Activated T-helper 1 cell treated with Interleukin-2 at 50 U/mL for 16 hours (primary cell): ENCODE results near the gene PDHX.
"Not testable (repeated sequence)": the region's sequence is repeated elsewhere in the genome, so short reads cannot be mapped to it uniquely, and the experiment has no call there.

ENCODE experiments used
- DNase-seq: peaks from one replicate; pipeline ENCODE4 v3.0.0-alpha.2; 2020; ENCODE audit warnings: low read depth

The PDHX gene

DNA sequence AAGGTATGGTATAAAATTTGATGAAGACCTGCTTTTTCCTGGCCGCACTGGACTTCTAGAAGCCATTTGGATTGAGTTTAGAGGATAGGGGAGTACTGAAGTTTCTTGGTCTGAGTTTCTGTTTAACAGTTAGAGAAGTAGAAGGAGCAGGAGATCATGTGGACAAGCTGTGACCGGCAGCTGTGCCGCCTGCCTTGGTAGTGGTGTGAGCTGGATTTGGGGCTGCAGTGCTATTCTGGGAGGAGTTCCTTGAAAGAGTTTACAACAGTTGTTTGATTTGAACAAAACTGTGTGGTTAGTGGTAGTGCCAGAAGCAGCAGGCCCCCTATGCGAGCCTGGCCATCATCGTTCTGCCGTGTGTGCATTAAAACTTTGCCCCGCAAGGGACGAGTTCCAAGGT is 105.2 kb downstream of the PDHX start:
- DNase-seq: no peak

DNA sequence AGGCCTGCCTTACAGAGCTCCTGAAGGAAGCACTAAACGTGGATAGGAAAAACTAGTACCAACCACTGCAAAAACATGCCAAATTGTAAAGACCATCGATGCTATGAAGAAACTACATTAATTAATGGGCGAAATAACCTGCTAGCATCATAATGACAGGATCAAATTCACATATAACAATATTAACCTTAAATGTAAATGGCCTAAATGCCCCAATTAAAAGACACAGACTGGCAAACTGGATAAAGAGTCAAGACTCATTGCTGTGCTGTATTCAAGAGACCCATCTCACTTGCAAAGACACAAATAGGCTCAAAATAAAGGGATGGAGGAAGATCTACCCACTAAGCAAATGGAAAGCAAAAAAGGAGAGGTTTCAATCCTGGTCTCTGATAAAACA is 107.5 kb downstream of the PDHX start:
- not testable (repeated sequence) for DNase-seq

DNA sequence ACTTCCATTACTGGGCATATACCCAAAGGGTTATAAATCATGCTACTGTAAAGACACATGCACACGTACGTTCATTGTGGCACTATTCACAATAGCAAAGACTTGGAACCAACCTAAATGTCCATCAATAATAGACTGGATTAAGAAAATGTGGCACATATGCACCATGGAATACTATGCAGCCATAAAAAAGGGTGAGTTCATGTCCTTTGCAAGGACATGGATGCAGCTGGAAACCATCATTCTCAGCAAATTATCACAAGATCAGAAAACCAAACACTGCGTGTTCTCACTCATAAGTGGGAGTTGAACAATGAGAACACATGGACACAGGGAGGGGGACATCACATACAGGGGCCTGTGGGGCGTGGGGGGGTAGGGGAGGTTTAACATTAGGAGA is 111.6 kb downstream of the PDHX start:
- DNase-seq: not testable (repeated sequence)

DNA sequence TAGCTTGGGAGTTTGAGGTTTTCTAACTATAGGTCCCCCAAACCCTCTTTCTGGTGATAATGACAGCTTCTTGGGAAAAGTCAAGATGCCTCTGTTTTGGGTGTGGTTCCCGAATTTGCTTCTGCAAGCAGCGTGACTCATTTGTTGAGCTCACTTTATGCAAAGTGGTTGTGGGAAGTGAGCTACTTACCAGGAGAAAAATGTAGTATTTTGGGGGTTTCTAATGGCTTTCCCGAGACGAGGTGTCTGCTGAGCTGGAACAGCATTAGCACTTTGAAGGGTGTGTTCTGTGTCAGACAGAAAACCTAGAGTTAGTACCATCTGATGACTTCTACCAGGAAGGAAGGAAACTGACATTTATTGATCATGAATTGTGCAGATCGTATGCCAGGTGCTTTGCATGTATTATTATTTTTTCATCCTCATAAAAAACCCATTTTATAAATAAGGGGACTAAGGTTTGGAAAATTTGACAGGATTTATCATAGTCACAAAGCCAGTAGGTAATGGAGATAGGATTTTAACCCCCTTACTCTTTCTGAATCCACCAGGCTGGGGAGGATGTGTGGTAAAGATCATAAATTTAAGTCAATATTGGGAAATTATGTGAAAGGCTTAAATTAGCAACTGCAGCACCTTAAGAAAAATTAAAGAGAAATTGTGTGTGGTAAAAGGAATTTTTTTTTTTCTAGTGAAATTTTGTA is 113.7 kb downstream of the PDHX start:
- no peak for DNase-seq

DNA sequence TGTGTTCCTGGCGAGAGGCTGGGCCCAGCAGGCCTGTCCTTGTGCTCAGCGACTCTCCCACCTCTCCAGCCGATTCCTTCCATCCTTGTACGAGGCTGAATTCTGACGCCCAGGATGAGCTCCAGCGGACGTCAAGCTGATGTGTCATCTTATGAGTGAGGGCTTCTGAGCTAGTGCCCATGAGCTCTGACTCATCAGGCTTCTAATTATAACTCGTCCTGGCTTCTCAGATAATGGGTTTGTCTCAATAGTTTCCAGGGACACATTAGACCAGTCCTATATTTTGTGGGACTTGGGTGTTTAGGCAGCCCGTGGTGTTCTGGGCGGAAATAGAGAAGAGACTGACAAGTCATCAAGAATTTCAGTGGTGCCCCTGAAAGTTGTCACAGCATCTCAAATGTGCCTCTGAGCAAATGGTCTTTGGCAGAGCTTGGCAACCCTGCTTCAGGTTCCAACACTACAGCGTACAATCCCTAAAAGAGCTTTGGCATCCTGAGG is 114.3 kb downstream of the PDHX start:
- no peak for DNase-seq

DNA sequence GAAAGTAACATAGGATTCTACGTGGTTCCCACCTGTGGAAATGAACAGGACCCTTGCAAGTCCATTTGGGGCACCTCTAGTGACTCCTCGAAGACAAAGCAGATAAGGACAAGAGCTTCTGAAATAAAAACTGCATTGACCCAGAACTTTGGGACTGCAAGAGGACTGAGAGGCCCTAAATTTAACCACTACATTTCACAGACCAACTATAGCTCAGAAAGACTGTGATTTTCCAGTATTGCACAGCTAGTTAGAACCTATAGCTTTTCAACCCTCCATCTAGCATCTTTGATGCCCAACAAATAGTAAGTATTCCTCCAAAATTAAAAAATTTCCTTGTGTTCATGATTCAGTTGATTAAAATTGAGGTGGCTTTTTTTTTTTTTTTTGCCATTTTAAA is 114.9 kb downstream of the PDHX start:
- no peak for DNase-seq

DNA sequence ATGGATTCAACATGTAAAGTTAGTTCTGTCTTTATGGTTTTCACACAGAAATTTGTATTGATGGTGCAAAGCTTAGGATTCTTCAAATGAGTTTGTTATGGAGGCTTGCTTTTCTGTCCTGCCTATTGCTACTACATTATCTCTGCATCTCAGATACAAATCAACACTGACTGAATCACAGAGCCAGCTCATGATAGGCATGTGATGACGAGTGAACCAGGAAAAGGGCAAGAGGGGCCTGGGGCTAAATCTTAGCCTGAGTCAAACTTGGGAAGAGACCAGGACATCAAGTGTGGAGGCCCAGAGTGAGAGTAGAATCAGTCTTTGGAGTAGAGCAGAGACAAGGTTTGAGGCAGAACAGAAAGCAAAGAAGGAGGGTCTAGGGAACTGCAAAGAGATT is 115.4 kb downstream of the PDHX start:
- DNase-seq: no peak

DNA sequence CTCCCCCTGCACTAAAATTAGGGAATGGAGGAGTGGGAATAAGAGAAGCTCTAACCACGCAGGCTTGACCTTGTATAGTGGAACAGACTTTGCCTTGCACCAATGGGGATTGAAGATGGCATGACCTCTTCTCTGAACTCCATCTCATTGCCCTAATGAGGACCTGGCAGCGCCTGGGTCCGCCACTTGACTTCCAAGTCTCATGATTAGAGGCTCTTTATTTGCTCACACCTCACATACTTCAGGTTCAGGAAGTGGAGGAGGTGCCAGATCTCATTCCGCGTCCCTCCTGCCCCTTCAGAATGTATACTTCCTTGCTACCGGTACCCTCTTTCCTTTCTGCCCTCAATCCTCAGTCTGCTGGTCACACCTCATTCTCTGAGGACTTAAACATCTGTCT is 116.6 kb downstream of the PDHX start:
- no peak for DNase-seq

DNA sequence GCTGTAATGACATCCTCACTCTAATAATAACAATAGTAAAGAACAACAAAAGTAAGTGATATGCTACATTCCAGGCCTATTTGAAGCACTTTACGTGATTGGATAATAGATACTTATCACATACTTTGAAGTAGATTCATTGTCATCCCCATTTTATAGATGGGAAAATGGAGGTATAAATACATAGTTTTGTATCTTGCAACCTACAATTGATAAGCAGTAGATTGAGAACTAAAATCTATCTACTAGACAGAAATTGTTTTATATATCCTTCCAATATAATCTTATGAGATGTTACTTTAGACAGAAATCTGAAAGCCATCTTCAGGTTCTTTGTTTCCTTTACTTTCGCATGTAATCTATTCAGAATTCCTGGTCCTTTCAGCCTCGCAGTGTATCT is 118.0 kb downstream of the PDHX start:
- no peak for DNase-seq

DNA sequence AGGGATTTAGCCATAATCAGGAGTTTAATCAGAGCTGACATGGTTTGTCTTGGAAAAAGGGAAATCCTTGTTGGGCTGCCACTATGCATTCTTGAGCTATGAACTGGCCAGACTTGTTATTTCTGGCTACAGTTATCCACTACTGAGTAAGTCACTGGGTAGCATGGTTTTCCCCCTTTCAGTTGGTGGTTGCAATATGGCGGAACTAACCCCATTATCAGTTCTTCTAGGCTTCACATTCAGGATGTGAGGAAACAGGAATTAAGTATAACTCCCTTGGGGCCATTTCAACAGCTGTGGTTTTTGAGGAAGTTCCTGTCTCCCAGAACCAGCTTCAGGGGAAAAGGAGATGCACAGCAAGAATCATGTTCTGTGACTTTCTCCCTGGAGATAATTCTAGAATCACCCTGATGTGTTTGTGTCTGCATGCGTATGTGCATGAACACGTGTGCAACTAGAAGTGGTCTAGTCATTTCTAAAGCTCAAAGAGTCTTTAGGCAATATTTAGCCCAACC is 119.5 kb downstream of the PDHX start:
- no peak for DNase-seq

DNA sequence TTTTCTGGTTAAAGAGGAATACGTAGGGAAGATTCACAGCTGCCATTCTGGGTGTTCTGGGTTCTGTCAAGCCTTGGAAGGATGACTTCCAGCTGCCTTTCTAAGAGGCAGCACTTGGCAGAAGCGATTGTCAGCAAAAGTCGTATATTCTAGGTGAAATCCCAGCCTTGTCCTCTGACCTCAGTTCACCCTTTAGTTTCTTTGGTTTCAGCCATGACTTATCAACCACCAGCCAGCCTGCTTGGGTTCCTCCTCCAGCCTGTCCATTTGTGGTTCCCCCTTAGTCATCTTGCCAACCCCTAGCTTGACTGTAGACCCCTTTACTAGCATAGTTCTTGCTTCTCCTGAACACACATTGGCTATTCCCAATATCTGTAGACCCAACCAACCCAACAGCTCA is 120.2 kb downstream of the PDHX start:
- DNase-seq: no peak

DNA sequence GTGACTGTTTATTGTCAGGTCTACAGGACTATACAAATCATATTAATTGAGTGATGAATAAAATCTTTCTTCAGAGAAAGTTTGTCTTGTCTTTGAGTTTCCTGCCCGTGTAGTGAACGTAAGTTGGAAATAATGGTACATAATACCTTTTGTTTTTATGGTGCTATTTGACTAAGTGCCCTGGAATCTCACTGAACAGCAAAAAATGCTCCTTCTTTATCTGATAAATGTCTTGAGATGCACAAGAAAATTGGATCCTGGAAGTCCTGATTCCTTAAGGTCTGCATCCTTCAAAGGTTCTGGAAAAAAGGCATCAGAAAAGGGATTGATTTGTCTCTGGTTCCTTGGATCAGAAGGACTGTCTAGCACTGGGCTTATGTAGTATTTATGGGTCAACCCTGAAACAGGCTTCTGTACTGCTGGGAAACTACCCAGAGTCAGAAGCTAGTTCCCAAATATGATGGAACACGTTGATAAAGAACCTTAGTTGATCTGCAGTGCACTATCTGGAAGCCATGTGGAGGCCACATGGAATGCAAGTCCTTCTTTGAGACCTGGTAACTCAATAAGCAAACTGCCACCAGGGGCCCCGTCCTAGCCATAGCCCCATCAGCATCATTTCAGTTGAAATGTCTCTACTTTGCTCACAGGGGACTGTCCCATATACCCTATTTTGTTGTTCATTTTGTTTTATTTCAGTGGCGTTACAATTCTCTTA is 122.0 kb downstream of the PDHX start:
- no peak for DNase-seq

DNA sequence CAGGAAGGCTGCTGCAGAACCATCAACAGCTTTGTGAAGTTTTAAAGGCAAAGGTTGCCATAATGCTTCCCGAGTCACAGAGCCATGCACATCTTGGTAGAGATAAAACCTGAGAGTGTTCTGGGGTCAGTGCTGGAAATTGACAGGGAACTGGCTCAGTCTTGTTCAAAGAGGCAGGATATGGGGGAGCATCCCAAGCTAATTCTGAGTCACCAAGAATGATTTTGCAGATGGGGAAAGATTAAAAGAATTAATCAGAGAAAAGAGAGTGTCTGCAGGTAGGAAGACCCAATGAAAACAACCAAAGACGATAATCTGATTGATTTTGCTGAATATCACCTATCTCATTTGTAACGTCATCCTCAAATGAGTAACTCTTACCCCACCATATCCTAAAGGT is 122.7 kb downstream of the PDHX start:
- no peak for DNase-seq

DNA sequence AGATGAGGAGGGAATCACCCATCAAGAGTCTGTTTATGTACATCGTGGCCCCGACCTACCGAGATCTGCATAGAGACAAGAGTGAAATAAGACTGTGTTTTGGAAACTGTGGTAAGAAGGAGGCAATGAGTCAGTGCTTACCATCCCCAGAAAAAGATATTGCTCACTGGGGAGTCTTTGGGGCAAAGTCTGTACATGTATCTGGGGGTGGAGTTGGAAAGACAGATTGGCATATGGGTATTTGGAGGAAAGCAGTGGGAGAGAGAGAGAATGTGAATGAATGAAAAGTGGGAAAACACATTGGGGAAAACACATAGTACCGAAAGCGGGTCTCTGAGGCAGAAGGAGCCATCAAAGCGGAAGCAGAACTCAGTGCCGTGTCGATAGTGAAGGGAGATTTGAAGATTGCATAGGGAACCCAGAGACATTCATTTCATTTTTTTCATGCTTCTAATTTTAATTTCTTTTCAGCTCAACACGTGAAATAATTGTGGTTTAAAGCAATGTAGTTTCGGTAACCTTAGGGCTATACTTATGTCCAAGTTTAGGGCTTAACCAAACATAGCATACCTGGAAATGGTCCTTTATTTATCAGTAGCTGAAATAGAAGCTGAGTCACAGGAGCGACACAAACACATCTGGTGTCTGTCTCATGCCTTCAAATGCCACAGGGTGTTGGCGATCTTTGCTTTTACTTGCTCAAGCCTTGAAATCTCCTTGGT is 124.0 kb downstream of the PDHX start:
- DNase-seq: peak; percentile 39

DNA sequence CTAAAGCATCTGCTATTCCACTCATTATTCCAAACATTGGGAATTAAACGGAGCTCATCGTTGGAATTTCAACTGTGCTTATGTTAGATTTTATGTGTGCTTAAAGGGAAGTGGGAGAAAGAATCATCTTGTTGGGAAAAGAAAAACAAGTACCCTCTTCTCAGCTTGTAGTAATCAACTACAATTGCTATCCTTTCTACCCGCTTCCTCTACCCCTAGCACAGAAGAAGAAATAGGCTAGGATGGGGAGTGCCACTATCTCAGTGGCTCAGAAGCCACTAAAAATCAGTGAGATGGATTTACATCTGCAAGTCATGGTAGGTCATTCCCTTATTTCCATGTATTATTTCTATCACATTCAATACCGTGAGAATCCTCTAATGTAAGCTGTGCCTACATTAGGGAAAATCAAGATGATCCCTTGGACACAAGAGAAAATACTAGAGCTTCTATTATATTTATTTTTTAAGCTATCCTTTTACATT is 124.7 kb downstream of the PDHX start:
- DNase-seq: no peak

DNA sequence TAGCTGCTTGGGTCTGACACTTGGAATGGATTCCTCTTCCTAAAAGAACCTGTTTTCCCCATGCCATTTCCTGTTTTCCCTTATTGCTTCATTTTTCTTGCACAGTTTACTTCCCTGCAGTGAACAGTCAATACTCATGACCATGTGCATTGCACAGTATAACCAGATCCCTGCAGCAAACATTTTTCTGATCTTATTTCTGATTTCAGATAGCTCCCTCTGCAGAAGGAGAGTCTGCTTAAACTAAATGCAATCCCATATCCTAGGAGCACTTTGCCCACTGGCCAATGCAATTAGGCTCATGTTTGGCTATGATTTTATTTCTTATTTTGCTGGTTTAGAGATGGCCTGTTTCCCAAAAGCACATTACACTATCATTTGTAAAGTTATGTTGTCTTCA is 125.8 kb downstream of the PDHX start:
- no peak for DNase-seq

DNA sequence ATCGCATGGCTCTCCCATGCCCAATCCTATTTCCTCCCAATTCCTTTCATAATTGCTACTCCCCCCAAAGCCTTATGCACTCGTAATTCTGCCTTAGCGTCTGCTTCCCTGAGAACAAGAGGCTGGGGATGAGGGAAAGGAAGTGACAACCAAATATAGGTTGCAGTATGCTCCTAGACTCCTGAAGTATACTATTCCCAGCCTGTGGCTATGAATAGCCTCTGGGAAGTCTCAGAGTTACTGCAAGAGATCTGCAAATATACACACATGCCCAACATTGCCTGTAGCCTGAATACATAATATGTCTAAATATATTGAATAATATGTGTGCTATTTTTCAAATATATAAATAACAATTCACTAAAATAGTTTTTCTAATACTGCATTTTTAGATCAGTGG is 126.5 kb downstream of the PDHX start:
- no peak for DNase-seq

DNA sequence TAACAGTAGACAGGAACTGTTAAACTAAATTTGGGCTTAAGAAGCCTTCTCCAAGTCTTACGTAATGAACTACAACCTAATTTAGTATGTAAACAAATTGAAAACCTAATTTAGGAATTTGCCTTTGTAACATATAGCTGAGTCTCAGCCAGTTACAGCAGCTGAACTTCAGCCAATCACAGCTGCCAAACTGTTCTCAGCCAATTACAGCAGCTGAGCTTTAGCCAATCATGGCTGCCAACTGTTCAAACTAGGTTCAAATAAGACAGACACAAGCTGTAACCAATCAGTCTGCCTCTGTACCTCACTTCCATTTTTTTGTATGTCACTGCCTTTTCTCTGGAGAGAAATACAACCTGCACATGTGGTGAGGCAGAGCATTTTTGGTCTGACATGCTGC is 127.5 kb downstream of the PDHX start:
- DNase-seq: no peak

DNA sequence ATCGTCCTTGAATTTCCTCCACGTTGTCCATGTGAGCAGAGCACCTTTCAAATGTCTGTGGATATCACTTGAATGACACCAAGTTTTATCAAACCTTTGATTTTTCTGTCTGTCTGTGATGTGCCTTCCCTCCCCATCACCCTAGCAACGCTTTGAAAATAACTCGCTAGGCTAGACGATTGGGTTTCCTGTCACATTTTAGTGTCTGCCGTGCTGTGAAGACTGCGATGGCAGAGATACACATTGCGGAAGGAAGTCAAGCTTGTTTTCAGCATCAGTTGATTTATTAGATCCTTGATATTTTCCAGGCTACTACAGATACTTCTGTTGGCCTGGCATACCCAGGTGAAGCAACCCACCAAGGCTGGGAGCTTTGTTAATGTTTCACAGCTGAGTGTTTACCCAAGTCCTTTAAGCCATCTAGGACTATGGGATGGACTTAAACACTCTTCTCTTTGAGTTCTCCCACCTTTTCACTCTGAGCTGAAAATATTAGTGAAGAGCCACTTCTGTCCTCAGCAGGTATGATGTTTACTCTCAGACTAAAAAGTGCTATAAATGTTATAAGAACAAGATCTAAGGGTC is 128.9 kb downstream of the PDHX start:
- DNase-seq: peak; percentile 54
